ENCODE measurements around the gene L3MBTL4.
"Not testable (repeated sequence)": the region's sequence is repeated elsewhere in the genome, so short reads cannot be mapped to it uniquely, and the experiment has no call there.

L3MBTL4 gene

DNA sequence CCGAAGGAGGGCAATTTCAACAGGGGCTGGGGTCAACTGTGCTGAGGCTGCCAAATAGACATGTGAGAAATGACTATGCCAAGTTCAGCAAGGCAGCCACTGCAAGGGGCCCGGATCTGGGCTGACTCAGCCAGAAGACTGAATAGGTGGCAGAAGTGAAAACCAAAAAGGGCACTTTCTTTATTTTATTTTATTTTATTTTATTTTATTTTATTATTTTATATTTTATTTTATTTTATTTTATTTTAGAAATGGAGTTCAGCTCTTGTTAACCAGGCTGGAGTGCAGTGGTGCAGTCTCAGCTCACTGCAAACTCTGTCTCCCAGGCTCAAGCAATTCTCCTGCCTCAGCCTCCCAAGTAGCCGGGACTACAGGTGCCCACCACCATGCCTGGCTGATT lies 228.9 kb downstream of the L3MBTL4 start:
- DNase-seq (ENCODE audit: low read depth) = not testable (repeated sequence)

DNA sequence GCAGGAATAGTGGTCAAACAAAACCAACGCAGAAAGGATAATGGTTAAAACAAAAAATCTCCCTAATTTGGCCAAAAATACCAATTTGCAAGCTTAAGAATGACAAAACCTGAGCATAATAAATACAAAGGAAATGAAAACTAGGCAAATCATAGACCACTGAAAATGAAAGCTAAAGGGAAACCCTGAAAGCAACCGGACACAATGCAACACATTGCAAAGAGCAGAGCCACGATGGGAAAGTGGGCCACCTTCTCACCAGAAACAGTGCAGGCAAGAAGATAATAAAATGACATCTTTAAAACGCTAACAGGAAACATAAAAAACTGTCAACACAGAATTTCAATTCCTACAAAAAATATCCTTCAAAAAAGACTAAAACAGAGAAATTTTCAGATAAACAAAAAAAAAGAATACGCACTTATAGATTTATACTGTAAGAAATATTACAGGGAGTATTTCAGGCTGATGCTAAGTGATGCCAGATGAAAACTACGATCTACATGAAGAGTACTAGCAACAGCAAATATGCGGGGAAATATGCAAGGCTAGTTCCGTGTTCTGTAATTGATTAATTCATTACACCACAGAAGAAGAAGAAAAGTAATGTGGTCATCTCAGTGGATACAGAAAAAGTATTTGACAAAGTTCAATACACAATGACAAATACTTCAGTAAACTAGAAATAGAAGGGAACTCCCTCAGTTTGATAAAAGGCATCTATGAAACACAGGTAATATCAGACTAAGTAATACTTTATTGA lies 239.5 kb downstream of the L3MBTL4 start:
- DNase-seq (ENCODE audit: low read depth) = no peak

DNA sequence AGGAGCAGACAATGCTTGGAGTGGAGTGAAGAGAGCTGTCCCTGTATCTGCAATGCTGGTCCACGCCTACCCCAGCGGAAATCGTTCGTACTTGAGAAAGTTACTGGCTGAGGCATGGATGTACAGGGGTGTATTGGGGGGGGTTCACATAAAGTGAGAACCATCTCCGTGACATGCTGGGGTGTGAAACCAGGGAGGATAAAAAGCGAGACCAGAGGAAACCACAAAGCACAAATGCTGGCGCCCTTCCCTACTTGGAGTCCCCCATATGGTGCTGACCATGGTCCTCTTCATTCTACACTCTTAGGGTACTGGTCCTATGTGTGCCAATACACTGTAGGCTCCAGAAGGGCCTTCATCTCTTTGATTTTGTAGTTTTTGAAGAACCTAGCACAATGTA lies 244.1 kb downstream of the L3MBTL4 start:
- DNase-seq (ENCODE audit: low read depth) = no peak

DNA sequence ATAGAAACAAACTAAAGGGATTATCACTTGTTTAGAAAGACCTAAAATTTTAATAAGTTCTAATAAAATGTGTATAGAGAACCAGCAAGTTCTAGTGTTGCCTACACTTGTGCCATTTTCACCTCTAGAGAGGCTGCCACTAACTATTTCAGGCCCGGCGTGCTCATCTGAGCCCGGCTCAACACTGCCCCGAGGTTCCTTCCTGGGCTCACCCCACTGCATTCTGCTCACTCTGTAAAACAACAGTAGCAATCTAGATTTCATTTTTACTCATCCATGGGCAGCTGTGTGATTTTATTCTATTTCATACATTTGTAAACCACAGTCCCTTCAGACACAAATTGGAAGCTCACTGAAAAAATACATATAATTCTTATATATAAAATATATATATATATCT lies 253.2 kb downstream of the L3MBTL4 start:
- no peak for DNase-seq (ENCODE audit: low read depth)

DNA sequence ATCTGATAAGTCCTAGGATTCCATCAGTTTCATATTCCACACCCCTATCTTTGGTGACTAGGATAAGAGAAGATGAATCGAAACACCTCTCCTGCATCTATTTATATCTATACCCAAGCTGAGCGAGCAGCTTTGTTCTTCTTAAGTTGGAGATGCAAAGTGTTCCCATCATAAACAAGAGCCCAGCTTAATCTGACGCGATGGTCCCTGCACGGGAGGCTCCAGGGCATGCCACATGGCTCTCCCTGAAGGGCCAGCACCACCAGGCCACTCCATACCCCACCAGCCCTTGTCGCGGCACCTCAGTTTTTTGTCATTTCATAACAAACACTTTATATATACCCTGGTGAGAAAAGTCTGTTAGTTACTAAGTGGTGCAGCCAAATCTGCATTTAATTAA lies 255.3 kb downstream of the L3MBTL4 start:
- no peak for DNase-seq (ENCODE audit: low read depth)

DNA sequence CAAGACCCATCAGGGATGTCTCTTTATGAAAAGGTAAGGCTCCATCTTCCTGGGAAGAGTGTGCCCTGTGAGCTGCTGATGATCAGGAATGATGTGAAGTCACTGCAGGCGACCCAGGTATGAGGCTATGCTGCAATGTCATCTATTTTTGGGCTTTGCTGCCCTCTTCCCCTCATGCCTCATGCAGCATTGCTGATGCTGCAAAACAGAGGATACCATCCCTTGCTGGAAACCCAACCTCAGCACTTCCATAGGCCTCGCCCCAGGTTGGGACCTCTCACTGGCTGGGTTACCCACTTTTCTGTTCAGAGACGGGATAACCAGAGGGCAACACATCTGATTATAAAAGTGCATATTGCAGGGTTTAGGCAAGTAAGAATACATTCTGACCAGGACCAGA lies 255.8 kb downstream of the L3MBTL4 start:
- DNase-seq (ENCODE audit: low read depth) = no peak

DNA sequence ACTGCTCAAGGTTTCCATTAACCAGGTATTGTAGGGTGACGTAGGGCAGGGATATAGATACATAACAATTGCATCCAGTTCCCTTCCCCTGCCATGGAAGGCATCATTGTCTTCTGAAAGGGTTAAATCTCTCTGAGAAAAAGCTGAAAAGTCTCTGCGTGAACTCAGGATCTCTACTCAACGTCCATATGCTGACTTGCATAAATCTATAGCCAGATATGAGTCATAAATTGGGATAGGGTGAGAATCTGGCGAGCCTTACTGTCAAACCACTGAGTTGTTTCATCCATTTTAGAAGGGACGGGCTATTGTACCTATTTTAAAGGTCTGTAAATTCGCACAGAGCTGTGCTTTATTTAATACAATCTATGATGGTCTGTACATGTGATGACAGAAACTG lies 258.3 kb downstream of the L3MBTL4 start:
- no peak for DNase-seq (ENCODE audit: low read depth)

DNA sequence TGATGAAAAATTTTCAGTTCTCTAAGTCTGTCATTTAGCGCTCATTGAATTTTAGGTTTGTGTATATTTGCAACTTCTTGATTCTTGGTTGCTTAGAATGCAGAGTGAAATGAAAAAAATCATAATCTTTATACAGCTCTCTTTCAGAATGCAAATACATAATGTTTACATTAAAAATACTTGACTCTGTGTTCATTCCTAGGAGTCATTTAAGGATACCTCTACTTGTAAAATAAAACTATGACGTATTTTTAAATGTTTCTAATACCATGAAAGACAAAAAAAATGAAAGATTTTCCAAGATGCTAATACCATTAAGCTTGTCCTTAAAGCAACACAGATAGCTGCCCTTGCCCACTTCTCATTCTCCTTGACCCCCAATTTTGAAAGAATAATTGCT lies 259.0 kb downstream of the L3MBTL4 start:
- DNase-seq (ENCODE audit: low read depth) = no peak

DNA sequence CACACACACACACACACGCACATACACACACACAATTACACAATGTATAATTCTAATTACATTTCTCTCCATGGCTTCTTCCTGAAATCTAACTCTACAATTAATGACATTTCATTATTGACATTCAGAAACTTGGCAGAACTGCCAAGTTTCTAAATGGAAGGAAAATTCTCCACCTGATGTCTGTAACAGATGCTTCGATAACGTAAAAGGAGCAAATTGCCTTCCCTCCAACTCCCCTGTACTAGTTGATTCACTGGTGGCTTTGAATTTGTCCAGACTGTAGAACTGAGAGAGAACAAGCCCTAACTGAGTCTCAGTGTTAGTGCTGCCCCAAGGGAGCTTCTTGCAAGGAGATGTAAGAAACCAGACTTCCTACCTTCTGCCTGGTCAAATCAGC lies 264.3 kb downstream of the L3MBTL4 start:
- DNase-seq (ENCODE audit: low read depth) = no peak

DNA sequence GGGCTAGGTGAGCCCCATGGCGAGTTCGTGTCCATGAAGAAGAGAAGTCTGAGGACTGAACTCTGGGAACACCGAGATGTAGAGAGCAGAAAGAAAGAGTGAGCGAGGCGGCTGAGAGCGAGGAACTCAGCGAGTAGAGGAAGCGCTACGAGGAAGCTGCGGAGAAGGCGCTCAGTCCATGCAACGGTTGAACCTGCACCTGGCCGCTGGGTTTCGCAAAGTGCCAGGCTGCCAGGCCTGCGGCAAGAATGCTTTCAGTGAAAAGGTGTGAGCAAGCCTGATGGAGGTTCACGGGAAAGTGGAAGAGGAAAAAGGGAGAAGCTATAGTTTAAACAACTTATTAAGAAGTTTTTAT lies 268.4 kb downstream of the L3MBTL4 start:
- no peak for DNase-seq (ENCODE audit: low read depth)

DNA sequence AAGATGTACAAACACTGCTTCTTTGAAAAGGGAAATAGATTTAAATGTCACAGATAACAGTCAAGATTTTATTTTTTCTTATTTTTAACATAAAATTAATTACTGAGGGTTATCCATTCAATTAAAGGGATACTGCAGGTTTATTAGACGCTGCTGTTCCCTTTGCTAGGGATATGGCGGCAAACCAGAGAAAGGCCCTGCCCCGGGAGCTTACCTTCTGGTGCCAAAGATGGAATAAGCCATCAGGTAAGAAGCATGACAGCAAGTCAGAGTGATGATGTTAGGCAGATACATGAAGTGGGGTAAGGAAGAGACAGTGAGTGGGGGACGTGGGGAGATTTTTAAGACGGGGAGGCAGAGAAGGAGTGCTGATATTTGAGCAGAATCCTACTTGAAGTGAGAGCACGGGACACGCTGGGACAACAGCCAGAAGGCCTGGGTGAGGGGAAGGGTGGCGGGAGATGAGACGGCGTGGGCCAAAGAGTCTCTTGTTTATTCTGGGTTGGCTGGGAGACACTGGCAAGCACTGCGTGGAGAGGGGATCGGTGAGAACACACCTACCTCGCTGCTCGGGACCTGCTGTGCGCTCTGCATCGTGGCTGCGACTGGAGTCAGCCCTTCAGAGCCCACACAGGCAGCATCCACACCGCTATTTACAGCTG lies 268.9 kb downstream of the L3MBTL4 start:
- DNase-seq (ENCODE audit: low read depth) = no peak

DNA sequence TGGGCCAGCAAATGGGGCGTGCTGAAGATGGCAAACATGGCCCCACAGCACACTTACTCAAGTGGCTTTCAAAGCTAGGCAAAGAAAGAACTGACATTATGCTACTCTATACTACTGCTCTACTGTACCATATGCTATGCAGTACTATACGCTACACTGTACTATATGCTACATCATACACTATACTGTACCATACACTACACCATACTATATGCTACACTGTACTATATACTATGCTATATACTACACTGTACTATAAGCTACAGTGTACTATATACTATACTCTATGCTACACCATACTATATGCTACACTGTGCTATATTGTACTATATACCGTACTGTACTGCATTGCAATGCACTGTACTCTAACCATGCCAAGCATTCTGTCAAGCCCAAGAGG lies 275.7 kb downstream of the L3MBTL4 start:
- DNase-seq (ENCODE audit: low read depth) = no peak

DNA sequence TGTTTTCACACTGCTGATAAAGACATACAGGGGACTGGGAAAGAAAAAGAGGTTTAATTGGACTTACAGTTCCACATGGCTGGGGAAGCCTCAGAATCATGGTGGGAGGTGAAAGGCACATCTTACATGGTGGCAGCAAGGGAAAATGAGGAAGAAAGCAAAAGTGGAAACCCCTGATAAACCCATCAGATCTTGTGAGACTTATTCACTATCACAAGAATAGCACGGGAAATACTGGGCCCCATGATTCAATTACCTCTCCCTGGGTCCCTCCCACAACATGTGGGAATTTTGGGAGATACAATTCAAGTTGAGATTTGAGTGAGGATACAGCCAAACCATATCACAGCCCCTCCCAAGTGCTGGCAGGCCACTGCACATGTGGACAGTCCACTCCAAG lies 278.8 kb downstream of the L3MBTL4 start:
- not testable (repeated sequence) for DNase-seq (ENCODE audit: low read depth)

DNA sequence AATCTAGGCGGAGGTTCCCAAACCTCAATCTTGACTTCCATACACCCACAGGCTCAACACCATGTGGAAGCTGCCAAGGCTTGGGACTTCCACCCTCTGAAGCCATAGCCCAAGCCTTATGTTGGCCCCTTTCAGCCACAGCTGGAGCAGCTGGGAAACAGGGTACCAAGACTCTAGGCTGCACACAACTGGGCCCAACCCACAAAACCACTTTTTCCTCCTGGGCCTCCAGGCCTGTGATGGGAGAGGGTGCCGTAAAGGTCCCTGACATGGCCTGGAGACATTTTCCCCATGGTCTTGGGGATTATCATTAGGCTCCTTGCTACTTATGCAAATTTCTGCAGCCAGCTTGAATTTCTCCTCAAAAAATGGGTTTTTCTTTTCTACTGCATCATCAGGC lies 279.7 kb downstream of the L3MBTL4 start:
- not testable (repeated sequence) for DNase-seq (ENCODE audit: low read depth)

DNA sequence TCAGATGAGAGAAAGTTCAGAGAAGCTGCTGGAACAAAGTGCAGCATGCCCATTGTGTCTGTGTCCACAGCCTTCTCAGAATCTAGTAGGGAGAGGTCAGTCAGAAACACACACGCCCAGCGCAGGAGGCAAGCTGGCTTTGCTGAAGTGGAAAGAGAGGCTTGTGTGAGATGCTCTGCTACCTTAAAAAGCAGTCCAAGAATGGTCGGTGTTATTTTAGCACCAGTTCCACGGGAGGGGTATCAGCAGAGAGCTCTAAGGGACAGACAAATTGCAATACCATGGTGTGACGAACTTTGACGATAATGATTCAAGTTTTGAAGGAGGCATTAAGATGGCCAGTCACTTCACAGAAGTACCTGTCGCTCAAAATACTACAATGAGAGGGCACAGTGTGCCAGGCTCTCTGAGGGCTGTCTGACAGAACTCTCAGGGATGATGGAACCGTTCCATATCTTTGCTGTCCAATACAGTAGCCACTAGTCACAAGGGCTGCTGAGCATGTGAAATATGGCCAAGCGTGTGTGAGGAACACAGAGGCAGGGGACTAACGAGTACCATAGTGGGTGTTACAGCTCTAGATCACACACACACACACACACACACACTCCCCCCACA lies 281.9 kb downstream of the L3MBTL4 start:
- no peak for DNase-seq (ENCODE audit: low read depth)

DNA sequence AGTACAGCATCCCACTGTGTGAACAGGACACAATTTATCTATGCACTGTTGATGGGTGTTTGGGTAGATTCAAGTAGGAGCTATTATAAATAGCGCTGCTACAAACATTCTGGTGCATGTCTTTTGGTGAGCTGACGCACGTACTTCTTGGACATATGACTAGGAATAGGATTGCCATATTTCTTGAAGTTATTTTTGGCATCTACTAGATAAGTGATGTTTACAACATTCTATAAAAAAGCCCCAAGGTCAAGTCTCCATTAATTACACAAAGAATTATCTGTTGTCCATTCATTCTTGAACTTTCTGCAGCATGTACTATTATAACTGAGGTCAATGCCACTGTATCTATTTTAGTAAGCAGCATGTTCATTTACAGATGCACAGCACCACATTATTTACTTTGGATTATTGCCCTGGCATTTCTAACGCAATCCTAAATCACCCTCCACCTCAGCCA lies 293.9 kb downstream of the L3MBTL4 start:
- DNase-seq (ENCODE audit: low read depth) = no peak

DNA sequence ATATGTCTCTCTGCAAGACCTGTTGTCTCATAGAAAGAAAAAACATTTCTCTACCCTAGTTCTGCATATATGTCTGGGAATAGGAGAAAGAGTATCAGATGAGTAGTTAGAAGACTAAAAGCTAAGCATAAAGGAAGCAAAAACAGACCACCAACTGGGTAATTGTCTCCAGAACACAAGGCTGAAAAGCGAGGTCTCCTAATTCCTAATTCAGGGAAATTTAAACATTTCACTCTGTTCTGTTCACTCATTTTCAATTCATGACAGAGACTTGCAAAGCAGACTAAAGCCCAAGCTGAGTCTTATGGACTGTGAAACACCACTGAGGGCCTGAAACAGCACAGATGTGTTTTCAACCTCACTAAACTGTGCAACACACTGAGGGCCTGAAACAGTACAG lies 294.9 kb downstream of the L3MBTL4 start:
- DNase-seq (ENCODE audit: low read depth) = no peak

DNA sequence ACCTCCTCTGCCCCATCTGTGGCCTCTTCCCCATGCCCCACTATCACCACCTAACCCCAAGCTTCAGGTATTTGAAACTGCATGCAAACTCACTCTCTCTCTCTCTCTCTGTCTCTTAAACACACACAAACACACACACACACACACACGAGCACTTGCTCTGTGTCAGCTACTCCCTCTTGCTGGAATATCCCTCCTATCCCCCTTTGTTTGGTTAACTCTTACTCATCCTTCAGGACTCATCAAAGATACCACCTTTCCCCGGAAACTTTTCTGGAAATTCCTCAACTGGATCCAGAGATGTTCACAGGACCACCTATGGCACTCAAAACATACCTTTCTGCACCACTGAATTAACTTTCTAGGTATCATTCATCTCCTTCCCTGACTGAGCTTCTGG lies 296.6 kb downstream of the L3MBTL4 start:
- DNase-seq (ENCODE audit: low read depth) = no peak

DNA sequence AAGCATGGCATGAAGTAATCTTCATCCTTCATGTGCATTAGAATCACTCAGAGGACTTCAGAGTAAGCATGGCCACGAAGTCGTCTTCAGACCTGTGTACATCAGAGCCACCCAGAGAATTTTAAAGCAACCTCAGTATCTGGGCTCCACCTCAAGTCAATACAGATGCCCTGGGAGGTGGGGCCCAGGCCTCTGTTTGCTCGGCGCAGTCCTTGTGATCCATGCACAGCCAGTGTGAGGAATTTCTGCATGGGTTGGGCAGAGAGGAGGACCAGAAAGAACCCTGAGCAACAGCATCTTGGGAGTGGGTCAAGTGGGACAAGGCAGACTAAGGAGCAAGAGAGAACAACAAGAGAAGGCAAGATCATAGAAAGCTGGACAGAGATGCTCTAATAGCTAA lies 299.0 kb downstream of the L3MBTL4 start:
- no peak for DNase-seq (ENCODE audit: low read depth)

DNA sequence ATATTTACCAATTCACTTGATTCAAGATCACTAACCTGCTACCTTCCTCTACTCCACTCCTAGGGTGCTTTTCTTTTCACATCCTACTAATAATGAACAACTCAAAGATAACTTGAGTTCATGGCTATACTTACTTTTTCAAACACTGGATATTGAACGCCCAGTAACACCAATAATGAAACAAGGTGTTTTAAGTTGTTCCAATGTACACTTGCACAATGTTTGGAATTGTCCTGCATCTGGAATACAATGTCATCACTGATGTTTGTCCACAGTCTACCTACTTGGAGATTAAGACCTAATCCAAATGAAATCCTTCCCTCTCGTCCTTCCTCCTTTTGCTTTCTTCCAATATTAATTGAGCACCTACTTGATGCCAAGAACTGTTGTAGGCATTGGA lies 301.1 kb downstream of the L3MBTL4 start:
- no peak for DNase-seq (ENCODE audit: low read depth)

DNA sequence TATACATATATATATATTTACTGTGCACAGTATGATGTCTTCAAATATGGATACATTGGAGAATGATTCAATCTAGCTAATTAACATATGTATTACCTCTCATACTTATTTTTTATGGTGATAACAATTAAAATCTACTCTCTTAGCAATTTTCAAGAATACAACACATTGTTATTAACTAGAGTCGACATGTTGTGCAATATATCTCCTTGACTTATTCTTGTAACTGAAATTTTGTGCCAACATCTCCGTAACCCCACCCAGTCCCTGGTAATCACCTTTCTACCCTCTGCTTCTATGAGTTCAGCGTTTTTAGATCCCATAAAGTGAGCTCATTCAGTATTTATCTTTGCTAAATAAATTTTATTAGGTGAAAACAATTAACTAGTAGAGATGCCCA lies 303.0 kb downstream of the L3MBTL4 start:
- no peak for DNase-seq (ENCODE audit: low read depth)

DNA sequence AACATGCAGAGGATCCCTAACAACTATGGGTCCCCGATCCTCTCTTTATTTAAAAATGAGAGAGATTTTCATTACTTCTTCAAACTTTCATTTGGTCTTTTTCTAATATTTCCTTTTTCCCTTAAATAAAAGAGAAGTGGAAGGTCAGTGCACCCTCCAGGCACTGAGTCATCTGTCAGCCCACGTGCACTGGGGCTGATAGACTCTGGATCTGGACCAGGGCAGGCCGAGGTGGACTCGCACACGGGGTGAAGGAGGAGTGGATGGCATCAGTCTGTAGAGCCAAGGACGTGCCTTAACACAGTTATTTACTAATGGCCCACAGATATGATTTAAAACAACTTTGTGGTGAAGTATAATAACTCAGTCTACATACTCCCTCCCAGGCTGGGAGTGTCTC lies 305.0 kb downstream of the L3MBTL4 start:
- no peak for DNase-seq (ENCODE audit: low read depth)

DNA sequence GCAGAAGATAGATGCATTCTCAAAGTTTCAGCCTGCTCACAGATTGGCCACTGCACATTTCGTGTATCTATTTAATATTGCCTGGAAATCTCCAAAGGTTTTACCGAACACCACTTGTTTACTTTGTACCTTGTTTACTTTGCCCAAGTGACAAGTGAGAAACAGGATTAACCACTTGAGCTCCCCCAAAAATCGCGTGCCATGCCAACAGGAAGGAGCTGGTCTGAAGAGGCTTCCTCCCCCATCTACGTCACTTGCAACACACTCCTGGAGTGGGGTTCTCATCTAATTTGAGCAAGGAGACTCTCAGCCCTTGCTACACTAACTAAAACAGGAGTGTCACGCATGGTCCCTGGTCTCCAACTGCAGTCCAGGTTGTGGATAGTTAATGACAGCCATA lies 306.9 kb downstream of the L3MBTL4 start:
- no peak for DNase-seq (ENCODE audit: low read depth)

All from CMK (cell line).